Ramos (cell line): ENCODE data around the gene LSP1.
"Not testable (repeated sequence)": the region's sequence is repeated elsewhere in the genome, so short reads cannot be mapped to it uniquely, and the experiment has no call there.

ENCODE experiments used
- in situ Hi-C: fragments of 300-500 bp; cut with MboI; formaldehyde crosslinking; loops from one replicate; pipeline ENCODE4 v1.14.3; 2022; ENCODE audit warnings: low sequenced_read_pairs; ENCODE audit not compliant: unreplicated experiment

LSP1 gene

DNA sequence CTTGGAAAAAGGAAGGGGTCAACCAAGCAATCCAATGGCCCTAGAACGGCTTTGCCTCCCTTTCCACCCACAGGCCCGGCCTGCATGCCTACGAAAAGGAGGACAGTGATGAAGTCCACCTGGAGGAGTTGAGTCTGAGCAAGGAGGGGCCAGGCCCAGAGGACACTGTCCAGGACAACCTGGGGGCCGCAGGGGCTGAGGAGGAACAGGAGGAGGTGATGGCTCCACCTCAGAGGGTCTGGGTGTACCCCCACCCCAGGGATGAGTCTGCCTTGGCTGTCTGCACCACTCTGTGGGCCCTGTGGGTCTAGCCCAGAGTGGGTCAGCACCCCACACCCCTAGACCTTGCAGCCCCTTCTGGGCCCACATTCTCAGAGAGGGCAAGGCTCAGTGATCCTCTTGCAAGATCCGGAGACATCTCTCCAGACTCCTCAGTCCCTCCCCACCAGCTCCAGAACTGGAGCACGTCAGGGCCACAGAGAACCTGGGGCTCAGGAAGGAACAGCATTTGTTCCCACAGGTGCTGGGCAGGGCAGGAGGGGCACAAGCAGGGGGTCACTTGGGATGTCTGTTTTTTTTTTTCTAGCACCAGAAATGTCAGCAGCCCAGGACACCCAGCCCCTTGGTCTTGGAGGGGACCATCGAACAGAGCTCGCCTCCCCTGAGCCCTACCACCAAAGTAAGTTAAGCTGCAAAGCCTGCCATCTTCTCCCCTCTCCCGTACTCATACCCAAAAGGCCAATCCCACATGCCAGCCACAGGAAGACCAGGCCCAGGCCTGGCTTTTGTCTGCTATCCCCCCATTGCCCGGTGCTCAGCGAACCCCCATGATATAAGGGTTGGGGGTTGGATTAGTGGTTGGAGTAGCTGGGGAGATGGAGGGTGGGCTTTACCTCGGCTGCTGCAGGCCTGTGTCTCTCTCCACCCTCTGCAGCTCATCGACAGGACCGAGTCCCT, 30.7 kb downstream of the LSP1 start:
- in situ Hi-C loops, result loop anchor here (5.0 kb wide), 1 partner anchor 34 kb away; the partner anchor contains the start of gene TNNT3

DNA sequence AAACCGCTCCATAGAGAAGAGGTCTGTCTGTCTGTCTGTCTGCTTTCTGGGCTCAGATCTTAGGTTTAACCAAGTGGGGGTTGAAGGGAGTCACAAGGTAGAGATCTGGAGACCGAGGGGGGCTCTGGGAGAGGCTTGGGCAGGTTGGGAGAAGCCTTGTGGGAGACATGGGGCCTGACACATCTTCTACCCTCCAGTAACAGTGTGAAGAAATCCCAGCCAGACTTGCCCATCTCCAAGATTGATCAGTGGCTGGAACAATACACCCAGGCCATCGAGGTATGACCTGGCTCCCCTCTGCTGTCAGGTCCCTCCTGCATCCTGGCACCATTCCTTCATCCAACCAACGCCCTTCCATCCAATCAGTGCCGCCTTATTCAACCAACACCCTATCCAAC, 31.4 kb downstream of the LSP1 start:
- in situ Hi-C loops, result loop anchor here (5.0 kb wide), 1 partner anchor 33 kb away; the partner anchor contains the start of gene TNNT3

DNA sequence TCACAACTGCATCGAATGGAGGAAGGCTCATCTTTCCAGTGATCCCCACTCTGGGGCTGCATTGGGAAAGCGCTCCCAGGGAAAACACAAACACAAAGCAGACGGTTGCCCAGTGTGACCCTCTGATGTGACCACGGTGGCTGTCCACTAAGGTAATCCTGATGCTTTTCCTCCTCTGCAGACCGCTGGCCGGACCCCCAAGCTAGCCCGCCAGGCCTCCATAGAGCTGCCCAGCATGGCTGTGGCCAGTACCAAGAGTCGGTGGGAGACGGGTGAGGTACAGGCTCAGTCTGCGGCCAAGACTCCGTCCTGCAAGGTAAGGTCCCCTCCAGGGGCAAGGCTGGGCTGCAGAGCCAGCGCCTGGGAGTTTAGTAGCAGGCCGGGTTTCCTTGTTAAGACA, 33.7 kb downstream of the LSP1 start:
- in situ Hi-C loops, result not testable (repeated sequence)

DNA sequence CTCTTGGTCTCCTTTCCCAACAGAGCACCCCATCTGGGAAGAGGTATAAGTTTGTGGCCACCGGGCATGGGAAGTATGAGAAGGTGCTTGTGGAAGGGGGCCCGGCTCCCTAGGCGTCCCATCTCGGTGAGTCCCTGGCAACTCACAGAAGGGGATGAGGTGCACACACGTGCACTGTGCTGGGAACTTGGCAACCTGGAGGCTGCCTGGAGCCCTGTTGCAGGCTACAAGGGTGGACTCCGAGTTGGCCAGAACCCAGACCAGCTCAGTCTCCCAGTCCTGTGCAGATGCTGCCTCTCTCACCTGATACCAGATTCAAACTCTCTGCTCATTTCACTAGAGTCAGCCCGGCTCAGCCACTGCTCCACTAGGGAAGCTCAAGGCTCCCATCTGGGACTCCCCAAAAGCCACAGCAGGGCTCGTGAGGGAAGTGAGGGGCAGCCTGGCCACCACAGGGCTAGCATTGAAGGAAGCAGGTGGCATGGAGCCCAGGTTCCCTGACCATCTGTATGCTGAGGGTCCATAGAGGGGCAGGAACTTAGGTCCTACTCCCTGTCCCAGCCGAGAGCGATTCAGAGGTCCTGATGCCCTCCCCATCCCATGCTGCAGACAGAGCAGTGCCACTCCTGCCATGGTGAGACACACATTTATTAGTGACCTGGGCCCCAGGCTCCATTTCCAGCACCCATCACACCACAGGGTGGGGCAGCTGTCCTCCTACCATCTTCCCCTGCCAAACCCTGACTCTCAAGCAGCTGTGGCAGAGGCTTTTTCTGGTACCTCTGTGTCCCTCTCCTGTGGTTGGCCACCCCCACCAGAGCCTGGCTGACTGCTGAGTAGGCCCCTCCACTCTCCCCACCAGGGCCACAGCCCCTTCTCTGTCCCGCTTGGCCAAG, 34.8 kb downstream of the LSP1 start:
- in situ Hi-C loops, result no loop called here

DNA sequence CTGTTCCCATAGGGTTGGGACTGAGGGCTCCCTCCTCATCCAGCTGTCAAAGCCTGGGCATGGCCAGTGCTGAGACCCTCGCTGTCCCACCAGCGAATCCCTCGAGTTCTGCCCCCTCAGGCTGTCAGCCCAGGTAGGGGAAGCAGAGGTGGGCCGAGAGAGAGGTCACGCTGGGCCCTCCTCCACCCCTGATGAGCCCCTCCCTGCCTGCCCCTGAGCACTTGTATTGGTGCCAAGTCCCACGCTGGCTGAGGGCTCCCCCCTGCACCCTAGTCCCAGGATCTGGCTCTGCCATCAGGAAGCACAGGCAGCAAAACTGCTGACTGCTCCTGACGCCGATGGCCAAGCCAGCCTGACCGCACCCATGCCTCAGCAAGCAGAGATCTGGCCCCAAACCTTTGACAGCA, 35.5 kb downstream of the LSP1 start:
- in situ Hi-C loops, result no loop called here

DNA sequence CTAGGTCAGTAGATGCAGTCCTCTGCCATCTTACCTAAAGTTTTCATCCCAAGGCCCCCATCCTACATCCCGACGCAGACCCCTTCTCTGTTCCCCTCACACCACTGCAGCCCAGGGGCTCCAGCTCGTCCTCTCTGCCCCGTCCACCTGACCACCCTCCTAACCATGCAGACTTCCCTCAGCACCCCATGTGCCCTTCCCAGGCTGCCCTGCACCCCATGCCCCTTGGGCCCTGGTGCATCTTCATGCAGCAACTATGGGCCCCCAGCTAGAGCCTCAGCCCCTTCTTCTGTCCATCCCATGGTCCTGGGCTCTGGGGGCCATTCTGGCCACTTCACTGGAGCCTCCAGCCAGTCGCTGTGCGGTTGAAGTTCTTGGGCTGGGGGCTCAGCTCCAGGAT, 35.9 kb downstream of the LSP1 start:
- in situ Hi-C loops, result no loop called here

DNA sequence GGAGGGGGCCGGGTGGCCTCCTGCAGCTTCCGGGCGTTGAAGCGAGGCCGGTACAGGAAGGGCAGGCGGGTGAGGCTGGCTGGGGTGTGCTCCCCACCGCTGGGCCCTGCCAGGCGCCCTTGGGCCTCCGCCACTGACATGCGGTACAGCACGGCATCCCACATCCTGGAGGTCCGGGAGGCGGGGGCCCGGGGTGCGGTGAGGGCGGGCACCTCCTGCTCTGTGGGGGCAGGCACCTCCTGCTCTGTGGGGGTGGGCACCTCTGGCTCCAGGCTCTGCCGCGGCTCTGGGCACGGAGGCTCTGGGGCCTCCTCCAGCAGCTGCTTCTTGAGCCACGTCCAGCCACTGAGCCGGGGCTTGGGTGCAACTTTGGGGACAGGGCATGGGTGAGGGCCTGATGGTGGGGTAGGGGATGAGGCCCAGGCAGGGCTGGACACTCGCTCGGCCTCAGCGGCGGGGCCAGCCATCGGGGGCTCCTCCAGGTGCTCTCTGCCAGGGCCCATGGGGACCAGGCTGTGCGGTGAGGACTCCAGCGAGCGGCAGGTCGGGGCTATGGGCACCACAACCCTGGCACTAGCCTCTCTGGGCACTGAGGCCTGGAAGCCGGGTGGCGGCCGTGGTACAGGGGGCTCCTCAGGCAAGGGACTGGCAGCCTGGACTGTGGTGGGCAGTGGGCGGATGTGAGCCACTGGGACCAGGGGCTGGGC, 36.5 kb downstream of the LSP1 start:
- in situ Hi-C loops, result no loop called here

DNA sequence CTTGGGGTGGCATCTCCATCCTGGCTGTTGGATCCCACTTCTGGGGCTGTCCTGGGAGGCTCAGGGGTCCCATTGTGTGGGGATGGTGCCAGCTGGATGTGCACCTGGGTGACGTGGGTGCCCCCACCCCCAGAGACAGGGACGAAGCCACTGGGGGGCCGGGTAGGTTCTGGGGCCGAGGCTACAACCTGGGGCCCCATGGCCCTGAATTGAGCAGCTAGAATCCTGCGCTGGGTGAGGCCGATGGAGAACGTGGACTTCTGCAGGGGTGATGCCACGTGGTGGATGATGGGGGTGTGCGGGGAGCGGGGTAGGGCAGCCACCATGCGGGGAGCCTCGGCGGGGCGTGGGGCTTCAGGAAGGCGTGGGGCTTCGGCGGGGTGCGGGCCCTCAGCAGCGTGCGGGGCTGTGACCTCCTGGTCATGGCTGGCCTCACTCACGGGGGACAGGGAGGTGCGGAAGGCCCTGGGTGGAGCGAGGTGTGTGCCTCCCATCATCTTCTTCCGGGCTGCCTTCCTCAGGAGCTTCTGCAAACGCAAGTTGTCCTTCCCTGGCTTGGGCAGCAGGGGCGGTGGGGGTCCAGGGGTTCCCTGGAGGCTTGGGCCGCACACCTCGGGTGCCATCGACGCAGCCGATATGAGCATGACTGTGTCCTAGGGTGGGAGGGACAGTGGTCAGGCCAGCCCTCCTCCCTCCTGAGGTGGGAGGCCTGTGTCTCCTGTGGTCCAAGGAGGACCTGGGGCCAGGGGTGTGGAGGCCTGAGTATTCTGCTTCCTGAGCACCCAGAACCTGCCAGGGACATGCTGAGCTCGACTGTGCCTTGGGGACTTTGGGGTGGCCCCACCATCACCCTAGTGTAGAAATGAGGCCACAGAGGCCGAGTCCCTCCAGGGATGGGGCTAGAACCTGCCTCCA, 37.3 kb downstream of the LSP1 start:
- in situ Hi-C loops, result no loop called here

DNA sequence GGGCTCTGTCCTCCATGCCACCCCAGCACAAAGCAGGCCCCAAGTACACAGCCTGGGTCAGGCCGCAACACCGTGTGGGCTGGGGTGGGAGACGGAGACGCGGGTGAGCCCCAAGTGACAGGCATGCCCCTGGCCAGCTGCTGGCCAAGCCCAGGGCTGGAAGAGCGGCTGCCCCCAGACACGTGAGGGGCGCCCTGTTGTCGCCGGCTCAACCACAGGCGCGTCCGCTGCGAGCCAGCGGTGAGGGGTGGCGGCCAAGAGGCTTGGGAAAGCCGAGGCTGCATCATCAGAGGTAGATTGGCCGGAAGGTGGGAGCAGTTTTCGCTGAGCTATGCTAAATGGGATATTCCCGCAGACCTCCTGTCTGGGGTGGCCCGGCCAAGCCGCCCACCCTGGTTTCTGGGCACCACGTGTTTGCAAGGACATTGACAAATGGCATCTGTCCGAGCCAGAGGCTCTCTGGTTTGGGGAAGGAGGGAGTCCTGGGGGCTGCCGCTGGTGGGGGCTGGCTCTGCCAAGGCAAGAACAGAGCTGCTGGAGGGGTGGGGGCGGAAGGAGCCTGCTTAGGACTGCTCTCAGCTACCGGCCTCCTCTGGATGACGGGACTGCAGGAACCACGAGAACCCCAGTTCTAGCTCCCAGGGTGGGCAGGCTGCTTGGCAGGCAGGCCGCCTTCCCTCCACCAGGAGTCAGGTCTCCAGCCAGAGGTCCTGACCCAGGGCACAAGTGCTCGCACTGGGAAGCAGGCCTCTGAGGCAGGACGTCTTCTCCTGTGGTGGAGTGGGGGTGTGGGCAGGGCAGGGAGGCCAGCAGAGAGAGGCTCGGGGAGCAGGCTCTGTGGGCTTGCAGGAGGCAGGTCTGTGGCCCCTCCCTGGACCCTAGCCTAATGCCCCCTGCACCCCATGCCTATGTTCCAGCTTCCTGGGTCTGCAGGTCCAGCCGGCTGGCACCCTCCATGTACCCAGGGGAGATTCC, 38.3 kb downstream of the LSP1 start:
- in situ Hi-C loops, result no loop called here

DNA sequence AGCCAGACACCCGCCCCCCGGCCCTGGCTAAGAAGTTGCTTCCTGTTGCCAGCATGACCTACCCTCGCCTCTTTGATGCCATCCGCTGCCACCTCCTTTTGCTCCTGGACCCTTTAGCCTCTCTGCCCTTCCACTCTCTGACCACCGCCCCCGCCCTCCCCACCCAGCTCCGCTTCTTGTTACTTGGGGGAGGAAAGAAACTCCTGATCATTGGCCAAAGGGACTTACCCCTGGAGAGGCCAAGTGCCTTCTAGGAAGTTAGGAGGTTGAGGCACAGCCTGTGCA, 38.9 kb downstream of the LSP1 start, which contains the start of gene PRR33:
Gene PRR33, minus strand, starts transcription at position 65 of the 285 bp plus-strand sequence. CDS start 1,311 bp downstream, outside the sequence.
- in situ Hi-C loops, result no loop called here

DNA sequence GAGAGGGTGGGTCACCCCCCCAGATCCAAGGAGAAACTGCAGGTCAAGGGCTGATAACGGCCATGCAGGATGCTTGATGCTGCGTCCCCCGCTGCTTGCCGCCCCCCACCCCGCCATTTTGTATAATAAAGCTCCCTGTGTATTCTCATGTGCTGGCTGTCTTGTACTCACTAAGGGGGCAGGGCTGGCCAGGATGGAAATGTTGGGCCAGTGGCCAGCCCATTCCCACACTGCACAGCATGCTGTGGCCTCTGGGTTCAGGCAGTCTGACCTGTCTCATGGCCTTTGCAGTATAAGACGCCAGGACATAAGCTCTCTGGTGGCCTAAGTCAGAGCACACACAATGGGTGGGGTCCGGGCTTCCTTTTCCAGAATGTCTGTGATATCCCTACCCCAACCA, 39.2 kb downstream of the LSP1 start:
- in situ Hi-C loops, result no loop called here

DNA sequence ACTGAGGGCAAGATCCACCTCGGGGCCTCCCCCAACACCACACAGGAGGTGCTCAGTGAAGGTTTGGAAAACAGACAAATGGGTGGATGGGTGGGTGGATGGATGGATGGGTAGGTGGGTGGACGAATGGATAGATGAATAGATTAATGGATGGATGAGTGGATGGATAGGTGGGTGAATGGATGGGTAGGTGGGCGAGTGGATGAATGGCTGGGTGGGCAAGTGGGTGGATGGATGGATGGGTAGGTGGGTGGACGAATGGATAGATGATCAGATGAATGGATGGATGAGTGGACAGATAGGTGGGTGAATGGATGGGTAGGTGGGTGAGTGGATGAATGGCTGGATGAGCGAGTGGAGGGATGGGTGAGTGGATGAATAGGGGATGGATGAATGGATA, 39.7 kb downstream of the LSP1 start:
- in situ Hi-C loops, result no loop called here

DNA sequence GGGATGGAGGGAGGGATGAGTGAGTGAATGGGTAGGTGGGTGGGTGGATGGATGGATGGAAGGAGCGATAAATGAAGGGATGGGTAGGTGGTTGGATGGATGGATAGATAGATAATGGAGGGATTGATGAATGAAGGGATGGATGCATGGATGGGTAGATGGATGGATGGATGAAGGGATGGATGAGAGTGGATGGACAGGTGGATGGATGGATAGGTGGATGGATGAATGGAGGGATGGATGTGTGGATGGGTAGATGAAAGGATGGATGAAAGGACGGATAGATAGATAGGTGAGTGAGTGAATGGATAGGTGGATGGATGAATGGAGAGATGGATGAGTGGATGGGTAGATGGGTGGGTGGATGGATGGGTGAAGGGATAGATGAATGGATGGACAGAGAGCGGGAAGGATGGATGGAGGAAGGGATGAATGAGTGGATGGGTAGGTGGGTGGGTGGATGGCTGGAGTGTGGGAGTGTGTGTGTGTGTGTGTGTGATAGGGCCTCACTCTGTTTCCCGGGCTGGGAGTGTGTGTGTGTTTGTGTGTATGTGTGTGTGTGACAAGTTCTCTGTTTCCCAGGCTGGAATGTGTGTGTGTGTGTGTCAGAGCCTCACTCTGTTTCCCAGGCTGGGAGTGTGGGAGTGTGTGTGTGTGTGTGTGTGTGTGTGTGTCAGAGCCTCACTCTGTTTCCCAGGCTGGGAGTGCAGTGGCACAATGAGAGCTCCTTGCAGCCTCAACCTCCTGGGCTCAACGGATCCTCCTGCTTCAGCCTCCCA, 40.9 kb downstream of the LSP1 start:
- in situ Hi-C loops, result no loop called here

DNA sequence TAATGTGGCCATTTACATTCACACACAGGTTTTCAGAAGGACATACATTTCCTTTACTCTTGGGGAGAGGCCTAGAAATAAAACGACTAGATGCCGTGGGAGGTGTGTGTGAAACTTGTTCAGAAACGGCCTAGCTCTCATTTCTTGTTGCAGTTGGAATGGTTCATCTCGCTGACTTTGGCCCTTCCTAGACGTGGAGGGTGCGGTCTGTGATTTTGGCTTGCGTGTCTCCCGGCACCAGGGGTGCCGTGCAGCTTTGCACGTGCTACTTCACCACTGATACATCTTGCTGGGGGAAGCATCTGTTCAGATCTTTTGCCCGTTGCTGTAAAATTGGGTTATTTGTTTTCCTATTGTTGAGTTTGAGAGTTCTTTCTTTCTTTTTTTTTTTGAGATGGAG, 41.9 kb downstream of the LSP1 start:
- in situ Hi-C loops, result no loop called here

DNA sequence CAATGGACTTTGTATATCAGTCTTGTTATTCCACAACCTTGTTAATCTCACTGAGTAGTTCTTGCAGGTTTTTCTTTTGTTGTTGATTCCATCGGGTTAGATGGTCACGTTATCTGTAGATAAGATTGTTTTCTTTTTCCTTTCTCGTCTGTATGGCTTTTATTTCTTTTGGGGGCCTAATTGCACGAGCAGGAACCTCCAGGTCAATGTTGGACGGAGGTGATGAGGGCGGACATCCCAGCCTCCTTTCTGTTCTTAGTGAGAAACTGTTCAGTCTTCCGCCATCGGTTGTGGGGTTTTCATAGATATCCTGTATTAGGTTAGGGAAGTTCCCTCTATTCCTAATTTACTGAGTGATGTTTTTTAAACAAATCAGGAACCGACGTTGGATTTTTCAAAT, 43.6 kb downstream of the LSP1 start:
- in situ Hi-C loops, result no loop called here

DNA sequence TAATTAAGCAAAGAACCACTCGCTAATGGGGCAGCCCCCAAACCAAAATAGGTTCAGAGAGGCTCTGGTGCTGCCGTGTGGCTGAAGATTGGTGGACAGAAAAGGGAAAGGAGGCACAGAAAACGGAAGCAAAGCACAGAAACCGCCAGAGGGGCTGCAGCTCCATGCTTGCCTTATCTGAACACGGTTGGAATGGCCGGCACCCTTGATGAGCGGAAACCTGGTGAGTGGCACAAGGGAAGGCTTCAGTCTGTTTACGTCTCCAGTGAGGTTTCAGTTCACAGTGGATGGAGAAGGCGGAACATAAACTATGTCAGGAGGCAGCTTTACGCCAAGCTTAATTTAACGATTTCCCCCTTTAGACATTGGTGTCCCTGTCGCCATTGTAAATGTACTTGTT, 44.0 kb downstream of the LSP1 start:
- in situ Hi-C loops, result no loop called here

DNA sequence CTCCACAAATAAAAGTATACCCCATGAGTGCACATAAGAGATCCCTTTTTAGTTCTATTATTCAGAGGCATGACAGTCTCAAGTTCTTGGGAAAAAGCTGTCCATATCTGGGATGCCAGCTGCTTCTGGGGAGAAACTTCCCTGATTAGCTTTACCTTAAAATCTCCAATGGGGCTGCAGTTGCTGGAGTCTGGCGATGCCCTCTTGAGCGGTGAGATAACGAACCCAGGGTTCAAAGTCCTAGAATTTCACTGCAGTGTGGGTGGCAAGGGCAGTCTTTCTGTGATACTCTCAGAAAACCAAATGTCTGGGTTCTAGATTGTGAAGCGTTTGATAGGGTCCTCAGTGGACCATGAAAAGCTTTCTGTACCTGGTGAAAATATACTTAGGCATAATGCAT, 46.2 kb downstream of the LSP1 start:
- in situ Hi-C loops, result no loop called here

DNA sequence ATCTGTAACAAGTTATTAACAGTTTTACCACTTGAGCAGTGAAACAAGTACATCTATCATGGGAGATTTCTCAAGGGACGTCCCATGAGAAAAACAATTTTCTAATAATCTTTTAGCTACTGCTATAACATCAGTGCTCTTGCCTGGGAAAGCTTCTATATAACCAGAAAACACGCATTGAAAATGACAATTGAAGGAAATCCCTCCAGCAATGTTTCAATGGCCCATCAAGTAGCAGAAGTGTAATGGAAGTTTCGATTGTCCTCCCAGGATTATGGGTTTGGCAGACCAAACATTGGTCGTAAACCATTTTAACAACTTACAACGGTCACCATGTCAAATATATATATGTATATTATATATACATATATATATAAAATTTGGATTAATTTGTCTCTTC, 46.8 kb downstream of the LSP1 start:
- in situ Hi-C loops, result no loop called here
